NCI-H2227 treated with DMSO at 0.1 percent for 48 hours (cell line): ENCODE data around the gene FRMD1.

ENCODE experiments used
- DNase-seq: peaks from one replicate; lab custom pipeline; 2025; lab: John Stamatoyannopoulos, UW

The FRMD1 gene

DNA sequence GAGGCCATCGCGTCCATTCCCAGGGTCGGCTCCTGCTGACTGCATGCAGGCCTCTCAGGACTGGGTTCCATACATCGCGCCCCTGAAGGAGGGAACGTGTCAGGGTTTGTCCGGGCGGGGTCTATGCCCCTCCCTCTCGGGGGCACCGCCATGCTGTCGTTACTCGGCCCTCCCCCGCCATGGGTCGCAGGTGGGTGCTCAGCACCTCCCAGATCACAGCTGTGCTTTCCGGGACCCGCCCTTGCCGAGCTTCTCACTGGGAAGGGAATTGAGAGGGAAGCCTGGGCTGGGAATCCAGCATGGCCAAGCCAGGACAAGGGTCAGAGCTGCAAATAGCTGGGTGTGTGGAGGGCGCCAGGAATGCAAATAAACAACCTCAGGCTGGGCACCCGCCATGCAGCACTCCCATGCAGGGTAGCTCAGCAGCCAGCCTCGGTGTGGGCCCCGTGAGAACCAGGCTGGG, at the start of gene FRMD1:
Gene FRMD1 (minus strand): TSS at position 270 of the 463 bp plus-strand sequence. CDS start 118 bp downstream, at position 152.
- DNase-seq: no peak

DNA sequence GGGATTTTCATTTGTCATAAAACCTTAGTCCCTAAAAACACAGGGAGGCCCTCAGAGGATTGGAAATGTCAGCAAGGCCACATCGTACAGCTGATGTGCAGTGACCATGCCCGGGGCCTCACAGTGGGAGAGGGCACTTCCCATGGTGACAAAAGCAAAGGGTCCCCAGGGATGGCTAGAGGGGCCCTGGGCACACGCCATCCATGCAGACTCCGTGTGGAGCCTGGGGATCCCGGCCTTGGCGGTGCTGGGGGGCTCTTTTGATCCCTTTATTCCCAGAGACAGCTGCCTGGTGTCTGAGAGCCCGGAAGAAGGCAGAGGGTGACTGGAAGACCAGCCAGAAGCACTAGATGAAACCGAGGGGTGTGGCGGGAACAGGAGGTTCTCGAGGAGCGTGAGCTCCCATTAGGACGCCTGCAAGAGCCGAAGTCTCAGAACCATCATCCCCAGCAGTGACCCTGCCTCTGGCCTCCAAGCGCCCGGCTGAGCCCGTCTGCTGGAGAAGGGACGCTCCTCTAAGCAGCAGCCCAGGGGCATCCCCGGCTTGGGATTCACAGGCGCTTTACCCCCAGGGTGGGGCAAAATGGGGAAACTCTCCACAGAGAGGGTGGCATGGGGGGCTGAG, 49.1 kb upstream of the FRMD1 start:
- no peak for DNase-seq

DNA sequence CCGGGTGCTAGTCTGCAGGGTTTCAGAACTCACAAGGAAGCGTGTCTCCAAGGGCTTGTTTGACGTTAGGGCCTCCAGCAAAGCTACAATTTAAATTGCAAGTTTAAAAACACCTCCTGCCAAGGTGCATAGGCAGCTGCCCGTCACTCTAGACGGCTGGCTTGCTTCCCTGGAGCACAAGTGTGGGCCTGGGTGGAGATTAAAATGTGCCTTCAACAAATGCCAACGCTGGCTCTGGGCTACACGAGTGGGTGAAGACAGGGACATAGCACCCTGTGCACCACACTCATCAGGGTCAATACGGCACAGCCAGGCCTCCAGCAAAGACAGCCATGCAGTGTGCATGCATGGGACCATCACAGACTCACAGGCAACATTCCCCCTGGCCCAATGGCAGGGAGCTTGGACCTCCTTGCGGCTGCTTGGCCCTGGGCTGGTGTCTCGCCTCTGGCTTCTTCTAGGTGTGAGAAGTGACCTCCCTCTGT, 48.4 kb upstream of the FRMD1 start:
- DNase-seq: no peak

DNA sequence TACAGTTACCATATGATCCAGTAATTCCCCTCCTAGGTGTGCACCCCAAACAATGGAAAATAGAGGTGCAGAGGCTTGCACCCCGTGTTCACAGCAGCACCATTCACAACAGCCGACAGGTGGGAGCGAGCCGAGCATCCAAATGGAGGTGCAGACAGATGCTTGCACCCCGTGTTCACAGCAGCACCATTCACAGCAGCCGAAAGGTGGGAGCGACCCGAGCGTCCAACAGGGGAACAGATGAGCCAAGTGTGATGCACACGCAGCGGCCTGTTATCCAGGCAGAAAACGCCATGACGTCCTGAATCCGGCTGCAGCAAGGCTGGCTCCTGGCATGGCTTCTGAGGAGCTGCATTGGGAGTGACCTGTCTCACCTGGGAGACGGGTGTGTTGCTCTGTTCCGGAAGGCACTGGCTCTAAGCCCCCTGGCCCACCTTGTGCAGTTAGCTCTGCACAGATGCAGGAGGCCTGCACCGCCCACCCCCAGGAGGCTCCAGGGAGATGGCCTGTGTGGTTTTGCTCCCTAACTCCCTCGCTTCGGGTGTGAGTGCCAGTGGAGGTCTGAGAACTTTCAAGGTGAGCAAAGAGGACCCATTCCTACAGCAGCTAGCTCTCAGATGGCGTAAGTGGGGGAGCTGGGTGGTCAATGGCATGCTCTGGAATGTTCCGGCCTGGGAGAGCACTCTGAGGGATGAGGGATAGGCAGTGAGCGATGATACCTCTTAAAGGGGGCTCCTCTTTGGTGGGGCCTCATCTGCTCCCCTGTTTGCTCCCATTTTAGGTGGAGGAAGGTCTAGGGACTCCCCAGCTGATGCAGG, 47.8 kb upstream of the FRMD1 start:
- DNase-seq: no peak

DNA sequence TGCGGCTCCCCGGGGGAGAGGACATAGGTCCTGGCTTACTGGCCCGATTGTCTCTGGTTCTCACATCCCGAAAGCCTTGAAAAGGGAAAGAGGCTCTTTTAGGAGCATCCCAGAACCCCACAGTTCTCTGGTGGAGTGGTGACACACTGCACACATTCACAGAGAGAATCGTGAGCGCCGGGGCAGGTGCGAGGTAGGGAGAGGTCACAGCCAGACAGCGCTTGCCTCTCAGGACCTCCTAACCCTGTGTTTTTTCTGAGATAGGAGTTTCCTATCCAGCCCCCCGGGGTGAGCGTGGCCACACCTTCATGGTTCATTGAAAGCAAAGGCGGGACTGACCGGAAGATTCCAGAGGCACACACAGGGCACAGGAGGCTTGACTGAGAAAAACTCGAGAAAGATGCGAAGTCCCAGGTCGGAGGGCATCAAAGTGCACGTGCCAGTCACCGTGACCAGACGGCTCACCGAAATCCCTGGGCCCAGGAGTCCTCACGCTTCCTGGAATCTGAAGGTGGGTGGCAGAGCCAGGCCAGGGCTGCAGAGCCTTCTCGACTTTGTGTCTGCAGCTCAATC, 46.5 kb upstream of the FRMD1 start:
- no peak for DNase-seq

DNA sequence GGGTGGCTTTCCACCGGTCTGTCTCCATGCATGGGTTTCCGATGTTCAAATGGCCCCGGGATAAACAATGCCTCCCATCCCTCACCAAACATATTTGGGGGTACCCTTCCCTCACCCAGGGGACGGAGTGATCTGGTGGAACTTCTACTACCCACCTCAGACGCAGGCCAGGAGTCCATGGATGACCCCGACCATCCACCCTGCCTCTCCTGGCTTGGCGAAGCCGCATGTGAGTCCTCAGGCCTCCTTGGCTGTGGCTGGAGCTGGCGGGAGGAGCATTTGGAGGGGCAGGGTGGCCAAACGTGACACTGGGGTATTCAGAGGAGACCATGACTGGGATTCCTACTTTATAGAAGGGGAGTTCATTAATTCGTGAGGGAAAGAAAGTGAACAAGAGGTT, 45.9 kb upstream of the FRMD1 start:
- no peak for DNase-seq

DNA sequence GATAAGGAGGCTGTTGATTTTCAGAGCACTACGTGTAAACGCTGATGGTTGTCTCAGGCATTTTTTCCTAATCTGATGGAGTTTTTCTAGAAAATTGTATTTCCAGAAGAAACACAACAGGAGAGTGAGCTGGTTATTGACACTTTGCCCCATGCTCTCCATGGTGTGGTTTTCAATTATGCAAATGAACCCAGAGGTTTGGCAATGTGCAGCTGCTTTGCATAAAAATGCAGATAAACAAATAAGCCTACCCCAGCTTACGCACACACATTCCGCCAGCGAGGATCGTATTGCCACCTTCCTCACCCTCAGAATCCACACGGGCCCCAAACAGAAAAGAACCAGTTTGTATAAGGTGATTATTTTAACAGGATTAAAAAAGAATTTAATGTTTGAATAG, 45.1 kb upstream of the FRMD1 start:
- DNase-seq: no peak

DNA sequence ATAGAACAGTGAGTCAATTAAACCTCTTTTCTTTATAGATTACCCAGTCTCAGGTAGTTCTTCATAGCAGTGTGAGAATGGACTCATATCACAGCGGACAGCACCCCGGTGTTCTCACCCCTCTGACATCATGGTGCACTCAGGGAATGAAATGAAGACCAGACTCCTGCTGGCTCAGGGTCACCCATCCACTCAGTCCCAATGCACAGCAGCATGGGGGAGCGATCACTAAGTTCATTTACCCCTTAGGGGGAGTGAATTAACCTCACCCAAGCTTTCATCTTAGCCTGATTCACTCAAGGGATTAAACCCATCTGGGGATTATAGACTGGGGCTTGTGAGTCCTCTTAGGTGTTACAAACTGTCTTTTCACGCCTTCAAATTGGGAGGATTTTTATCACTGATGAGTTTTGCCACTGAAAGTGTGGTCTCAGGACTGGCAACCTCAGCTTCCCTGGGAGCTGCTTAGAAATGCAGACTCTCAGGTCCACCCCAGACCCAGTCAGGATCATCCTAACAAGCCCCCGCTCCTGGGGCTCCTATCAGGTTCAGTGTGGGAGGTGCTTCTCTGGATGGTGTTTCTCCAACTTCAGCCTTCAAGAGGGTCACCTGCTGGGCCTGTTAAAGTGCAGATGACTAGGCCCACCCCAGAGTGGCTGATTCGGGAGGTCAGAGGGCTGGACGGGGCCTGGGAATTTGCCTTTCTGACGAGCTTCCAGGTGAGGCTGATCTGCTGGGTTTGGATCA, 44.3 kb upstream of the FRMD1 start:
- no peak for DNase-seq

DNA sequence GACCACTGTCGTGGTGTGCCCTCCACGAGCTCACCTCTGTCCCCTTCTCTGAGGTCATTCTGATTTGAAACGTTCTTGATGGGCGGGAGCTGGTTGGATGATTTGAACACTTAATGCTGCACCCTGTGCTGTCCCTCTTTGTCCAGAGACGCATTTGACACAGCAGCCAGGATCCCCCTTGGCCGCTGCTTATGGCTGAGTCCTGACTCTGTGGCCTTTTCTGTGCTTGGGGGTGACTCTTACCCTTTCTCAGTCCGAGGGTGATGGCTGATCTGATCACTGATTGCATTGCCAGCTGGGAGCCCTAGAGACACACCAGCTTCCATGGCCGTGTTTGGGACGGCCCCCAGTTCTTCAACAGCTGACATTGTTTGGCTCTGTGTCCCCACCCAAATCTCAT, 43.5 kb upstream of the FRMD1 start:
- no peak for DNase-seq

DNA sequence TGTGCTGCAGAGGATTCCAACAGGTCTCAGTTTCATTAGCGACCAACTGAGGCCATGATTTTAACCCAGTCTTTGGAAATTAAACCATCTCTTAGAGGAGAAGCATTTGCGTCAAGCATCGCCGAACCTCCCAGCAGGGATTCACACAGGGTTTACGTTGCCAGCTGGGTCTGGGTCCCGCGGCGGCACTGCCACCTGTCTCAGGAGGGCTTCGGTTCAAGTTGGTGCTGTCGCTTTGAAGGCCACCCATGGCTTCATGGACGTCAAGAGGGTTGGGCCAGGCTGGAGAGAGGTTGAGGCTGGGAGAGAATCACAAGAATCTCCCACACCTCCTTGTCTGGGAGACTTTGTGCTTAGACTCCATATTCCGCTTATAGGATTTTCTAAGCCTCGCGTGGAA, 43.0 kb upstream of the FRMD1 start:
- no peak for DNase-seq

DNA sequence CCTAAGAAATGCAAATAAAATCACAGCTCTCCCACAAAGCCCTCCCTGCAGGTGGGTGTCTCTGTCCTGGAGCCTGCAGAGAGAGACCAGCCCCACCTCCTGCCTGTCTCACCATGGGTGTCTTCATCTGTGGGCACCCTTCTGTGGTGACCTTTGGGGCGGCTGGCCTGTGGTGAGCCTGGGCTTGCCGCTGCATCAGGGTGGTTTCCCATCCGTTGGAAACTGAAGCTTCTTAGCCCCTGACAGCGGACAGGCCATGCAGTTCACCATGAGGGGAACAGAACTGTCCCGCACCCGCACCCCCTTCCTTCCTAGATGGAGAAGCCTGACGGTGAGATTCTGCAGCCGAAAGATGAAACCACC, 42.3 kb upstream of the FRMD1 start:
- DNase-seq: no peak

DNA sequence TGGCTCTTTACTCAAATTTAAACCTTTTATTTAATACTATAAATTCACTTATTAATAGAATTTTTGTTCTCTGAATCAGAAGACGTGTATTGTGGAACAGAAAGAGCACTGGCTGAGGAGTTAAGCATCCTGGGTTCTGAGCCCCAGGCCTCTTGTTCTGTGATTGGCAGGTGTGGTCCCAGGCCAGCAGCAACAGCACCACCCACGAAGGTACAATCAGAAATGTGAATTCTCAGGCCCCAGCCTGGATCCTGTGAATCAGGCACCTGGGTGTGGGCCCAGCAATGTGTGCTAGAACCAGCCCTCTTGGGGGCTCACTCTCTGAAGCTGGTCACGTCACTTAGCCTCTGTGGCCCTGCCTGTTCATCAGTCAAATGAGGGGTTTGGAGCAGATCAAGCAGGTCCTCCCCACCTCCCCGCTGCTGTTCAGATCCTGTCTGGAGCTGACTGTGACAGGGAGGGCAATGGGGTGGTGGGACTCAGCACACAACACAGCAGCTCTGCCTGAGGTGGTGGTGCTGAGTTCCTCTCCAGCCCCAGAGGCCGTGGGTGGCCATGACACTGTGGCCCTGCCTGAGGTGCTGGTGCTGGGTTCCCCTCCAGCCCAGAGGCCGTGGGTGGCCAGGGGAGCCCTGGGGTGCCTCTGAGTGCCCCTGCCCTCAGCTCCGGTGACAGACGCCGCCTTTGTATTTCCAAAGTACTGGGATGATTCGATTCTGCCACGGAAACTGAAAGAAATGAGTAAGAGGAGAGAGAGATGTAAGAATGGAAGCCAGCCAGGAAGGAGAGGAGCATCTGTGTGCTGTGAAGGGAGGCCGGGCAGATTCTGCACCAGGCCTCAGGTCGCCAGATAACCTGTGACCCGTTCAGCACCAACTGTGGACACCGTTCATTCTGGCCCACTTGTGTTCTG, 41.6 kb upstream of the FRMD1 start:
- no peak for DNase-seq

DNA sequence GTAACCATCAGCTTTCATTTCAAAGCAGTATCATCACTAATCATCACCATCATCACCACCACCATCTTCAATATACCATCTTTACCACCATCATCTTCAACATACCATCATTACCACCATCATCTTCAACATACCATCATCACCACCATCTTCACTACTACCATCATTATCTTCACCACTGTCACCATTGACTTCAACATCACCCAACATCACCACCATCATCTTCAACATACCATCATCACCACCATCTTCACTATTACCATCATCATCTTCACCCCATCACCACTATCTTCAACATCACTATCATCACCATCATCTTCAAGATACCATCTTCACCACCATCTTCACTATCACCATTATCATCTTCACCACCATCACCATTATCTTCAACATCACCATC, 40.5 kb upstream of the FRMD1 start:
- DNase-seq: no peak

DNA sequence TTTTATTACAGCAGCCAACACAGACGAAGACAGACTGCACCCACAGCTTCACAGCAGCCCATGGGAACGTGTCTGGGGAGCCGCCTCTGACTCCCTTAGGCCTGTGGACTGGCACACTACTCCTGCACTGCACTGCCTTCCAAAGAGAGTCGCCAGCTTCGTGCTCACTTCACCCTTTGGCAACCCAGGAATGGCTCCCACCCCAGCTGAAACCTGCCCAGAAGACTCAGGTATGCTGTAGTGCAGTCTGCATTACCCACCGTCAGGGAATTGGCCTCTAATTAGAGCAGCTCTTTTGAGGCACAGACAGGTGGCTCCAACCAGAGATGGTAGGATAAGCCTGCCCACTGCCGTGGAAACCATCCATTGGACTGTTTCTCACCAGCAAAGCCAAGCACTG, 39.9 kb upstream of the FRMD1 start:
- no peak for DNase-seq

DNA sequence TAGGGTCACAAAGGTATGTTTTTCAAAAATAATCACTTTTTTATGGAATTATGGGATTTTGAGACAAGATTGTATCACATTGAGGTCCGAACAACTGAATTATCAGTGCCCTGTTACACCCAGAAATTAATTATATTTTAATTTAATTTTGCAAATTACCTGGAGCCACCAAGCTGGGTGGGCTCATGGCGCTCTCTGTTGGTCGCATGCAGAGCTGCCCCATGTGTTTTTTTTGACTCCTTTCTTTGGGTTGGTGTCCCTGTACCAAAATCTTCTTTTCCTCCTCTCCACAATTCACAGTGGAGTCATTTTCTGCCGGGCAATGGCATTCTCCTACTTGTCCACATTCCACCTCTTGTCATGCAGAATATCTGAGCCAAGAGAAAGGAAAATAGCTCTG, 38.9 kb upstream of the FRMD1 start:
- DNase-seq: no peak

DNA sequence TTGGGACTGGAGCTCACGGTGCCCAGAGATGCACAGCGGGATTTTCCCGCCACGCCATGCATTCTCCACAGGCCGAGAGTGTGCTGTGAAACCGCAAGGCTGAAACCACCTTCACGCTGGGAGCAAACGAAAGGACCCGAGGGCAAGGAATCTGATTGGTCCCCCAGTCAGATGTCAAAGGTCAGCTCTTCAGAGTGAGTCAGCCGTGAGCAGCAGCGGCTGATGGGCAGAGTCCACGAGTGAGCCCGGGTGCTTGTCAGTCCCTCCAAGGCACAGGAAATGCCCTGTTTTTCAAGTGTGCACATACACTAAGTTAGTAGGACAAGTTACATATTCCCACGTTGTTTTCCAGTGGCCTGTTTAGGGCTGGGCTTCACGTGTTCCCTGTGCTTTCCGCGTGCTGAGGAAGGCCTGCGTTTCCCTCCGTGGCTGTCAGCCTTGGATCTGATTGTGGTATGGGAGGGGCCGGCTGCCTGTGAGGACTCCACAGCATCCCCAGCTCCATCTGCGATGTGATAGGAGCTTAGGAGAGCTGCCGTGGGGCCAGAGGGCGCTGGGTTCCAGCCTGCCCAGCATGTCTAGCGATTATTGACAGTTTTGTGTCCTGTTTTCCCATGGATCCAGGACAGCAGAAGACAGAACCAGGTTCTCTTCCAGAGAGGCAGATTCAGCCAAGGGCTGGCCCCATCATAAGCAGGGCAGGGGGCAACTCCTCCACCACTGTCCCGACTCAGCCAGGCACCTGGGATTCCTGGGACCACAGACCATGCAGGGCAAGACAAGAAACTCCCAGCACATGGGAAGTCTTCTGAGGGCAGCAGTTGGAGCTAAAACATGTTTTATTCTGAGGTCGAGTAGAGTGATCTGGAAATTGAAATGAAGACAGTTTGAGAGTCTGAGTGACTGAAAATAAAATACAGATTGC, 38.2 kb upstream of the FRMD1 start:
- DNase-seq: no peak

DNA sequence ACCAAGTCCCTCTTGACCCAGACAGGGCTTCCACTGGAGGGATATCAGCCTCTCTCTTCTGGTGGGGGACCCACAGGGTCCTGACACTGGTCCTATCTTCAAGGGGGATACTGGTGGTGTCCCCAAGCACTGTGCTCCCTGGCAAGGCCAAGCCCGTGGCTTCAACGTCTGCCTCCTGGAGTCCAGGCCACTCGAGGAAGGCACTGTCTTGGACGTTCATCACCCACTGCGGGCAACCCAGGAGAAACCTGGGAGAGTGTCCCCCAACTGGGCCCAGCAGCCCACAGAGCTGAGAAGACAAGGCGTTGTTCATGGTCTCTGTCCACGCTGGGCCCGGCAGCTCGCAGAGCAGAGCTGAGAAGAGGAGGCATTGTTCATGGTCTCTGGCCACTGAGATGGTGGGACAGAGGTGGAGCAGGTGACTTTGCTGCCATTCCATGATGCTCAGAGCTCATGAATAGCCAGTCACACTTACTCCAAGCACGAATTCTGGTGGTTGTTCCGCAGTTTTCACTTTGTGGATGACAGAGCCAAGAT, 37.5 kb upstream of the FRMD1 start:
- no peak for DNase-seq

DNA sequence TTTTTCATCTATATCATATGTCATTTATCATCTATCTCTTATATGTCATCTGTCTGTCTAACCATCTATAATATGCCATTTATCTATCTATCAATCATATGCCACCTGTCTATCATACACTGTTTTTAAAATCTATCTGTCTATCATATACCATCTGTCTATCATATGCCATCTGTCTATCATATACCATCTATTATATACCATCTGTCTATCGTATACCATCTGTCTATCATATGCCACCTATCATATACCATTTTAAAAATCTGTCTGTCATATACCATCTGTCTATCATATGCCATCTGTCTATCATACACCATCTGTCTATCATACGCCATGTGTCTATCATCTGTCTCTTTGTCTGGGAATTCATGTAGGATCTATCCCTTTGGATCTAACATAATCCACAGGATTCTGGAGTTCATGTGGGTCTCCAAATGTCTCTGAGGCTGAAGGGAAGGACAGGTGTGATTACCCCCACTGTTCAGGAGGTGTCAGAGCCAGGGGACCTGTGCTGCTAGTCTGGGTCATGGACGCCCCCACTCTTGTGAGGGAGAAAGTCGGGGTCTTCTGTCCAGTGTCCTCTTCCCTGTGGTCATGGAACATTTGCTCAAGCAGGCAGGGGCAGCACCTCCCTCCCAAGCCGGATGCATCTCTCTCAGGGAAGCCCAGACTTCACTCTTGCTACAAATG, 36.9 kb upstream of the FRMD1 start:
- DNase-seq: no peak

DNA sequence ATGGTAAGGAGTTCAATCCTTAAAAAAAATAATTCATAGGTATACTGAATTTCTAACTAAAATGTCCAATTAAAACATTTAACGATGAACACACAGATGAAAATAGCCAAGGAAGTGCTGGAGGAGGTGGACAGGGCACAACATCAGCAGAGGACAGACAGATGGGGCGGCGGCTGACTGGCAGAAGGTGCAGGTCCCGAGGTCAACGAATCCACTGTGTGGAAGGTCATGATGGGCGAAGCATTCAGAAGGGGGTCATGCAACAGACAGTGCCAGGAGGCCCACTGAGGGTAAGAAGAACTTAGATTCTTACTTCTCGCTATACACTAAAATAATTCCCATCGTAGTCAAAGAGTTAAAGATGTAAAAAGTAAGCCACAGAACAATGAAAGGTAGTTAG, 34.2 kb upstream of the FRMD1 start:
- no peak for DNase-seq
